Bone marrow (tissue), 2 donors: ENCODE measurements around the gene TMEM42.

ENCODE experiments used
- DNase-seq, 2 donors: peaks; one replicate each; lab custom pipeline; 2025; lab: John Stamatoyannopoulos, UW

TMEM42 gene

GRCh38 chr3:44910693-44911092, 49.0 kb downstream of the TMEM42 start:
- no peak for DNase-seq

- peak; percentile 12 to 20 for DNase-seq
Observed at GRCh38 chr3:44913868-44914468, 52.3 kb downstream of the TMEM42 start.

- DNase-seq: no peak
Observed at GRCh38 chr3:44914936-44915335, 53.2 kb downstream of the TMEM42 start.
